H1 (cell line): ENCODE results near the gene RBM43.

Experiments
- ATF2 ChIP-seq: IDR thresholded peaks from 2 replicates; pipeline ENCODE4 v1.6.1; 2012; ENCODE audit warnings: low read length, inconsistent platforms
- BRCA1 ChIP-seq: IDR thresholded peaks from 2 replicates; pipeline ENCODE4 v1.6.1; 2012; ENCODE audit warnings: low read depth, low read length, improper control_type of control experiment
- CEBPB ChIP-seq: IDR thresholded peaks from 2 replicates; pipeline ENCODE4 v1.6.1; 2012; ENCODE audit warnings: low read depth, low read length
- CHD2 ChIP-seq: IDR thresholded peaks from 2 replicates; pipeline ENCODE4 v1.6.1; 2012; ENCODE audit warnings: low read length, improper control_type of control experiment
- JUND ChIP-seq: IDR thresholded peaks from 2 replicates; pipeline ENCODE4 v1.6.1; 2011; ENCODE audit warnings: mild to moderate bottlenecking, improper control_type of control experiment, low read length
- RAD21 ChIP-seq, 2 experiments: IDR thresholded peaks in 1 of 2; conservative IDR thresholded peaks in 1 of 2; 2 replicates each; pipeline ENCODE4 v1.6.1; 2011; ENCODE audit warnings: low read depth in 2 of 2, low read length in 2 of 2, improper control_type of control experiment in 1 of 2, inconsistent platforms in 1 of 2, mild to moderate bottlenecking in 1 of 2, moderate library complexity in 1 of 2
- SUZ12 ChIP-seq: fragments of 200-600 bp; sonication (generic); IDR thresholded peaks from 2 replicates; pipeline ENCODE4 v1.6.1; 2012; ENCODE audit warnings: mild to moderate bottlenecking, inconsistent platforms, low read length, moderate library complexity, mixed read lengths
- TEAD4 ChIP-seq: IDR thresholded peaks from 2 replicates; pipeline ENCODE4 v1.6.1; 2012; ENCODE audit warnings: low read depth, low read length, inconsistent platforms, mixed read lengths
- TF ChIP-seq, protein P1 (sequence below), 3 experiments: IDR thresholded peaks; 1 replicate in 2 of 3; 2 replicates in 1 of 3; pipeline versions ENCODE4 v1.5.1 to v1.6.1; 2011; ENCODE audit warnings: low read length in 3 of 3, mild to moderate bottlenecking in 3 of 3, inconsistent platforms in 2 of 3, low read depth in 1 of 3, moderate library complexity in 1 of 3; ENCODE audit not compliant: insufficient read depth in 1 of 3; ENCODE audit errors: control extremely low read depth in 1 of 3

- TF ChIP-seq ATF2 = no peak
- TF ChIP-seq, protein P1, sequence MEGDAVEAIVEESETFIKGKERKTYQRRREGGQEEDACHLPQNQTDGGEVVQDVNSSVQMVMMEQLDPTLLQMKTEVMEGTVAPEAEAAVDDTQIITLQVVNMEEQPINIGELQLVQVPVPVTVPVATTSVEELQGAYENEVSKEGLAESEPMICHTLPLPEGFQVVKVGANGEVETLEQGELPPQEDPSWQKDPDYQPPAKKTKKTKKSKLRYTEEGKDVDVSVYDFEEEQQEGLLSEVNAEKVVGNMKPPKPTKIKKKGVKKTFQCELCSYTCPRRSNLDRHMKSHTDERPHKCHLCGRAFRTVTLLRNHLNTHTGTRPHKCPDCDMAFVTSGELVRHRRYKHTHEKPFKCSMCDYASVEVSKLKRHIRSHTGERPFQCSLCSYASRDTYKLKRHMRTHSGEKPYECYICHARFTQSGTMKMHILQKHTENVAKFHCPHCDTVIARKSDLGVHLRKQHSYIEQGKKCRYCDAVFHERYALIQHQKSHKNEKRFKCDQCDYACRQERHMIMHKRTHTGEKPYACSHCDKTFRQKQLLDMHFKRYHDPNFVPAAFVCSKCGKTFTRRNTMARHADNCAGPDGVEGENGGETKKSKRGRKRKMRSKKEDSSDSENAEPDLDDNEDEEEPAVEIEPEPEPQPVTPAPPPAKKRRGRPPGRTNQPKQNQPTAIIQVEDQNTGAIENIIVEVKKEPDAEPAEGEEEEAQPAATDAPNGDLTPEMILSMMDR (IDR thresholded peaks at IDR 0.05; ENCODE audit: control extremely low read depth in 1 of 3, insufficient read depth in 1 of 3, low read depth in 1 of 3, low read length in 3 of 3) = no peak
- no peak for TF ChIP-seq RAD21 (IDR thresholded peaks at IDR 0.05 in 1 of 2, conservative IDR thresholded peaks at IDR 0.05 in 1 of 2; ENCODE audit: low read depth in 2 of 2, low read length in 2 of 2)
- TF ChIP-seq BRCA1 = no peak
- TF ChIP-seq CEBPB = no peak
- TF ChIP-seq CHD2 = no peak
- no peak for TF ChIP-seq SUZ12
- TF ChIP-seq JUND = no peak
- TF ChIP-seq TEAD4 = no peak
These were observed 5.9 kb upstream of the RBM43 start for GRCh38 chr2:151267537-151267936.
